PFSK-1 (cell line): Measurements from ENCODE around the gene CPTP.
A peak's percentile ranks its signal among the peaks of the same experiment; 100 is the strongest.

Experiments used
- FOXP2 ChIP-seq: optimal IDR thresholded peaks from 2 replicates; pipeline ENCODE3; 2011; ENCODE audit warnings: borderline replicate concordance, control low read depth, inconsistent platforms; ENCODE audit not compliant: insufficient read depth; ENCODE audit errors: extremely low read length, extremely low read depth
- POLR2AphosphoS5 ChIP-seq: IDR thresholded peaks from 2 replicates; pipeline ENCODE4 v1.6.1; 2012; ENCODE audit warnings: low read depth, mild to moderate bottlenecking, control low read depth, low read length, moderate library complexity
- REST ChIP-seq, 2 experiments: IDR thresholded peaks; 2 replicates each; pipeline versions ENCODE4 v1.6.1 to v1.8.0; 2011 to 2012; ENCODE audit warnings: low read depth in 2 of 2, low read length in 2 of 2, control low read depth in 1 of 2, inconsistent platforms in 1 of 2, mild to moderate bottlenecking in 1 of 2, moderate library complexity in 1 of 2; ENCODE audit not compliant: insufficient read depth in 1 of 2
- SIN3A ChIP-seq: IDR thresholded peaks from 2 replicates; pipeline ENCODE4 v1.6.1; 2012; ENCODE audit warnings: mild to moderate bottlenecking, low read length, moderate library complexity, borderline replicate concordance; ENCODE audit not compliant: insufficient read depth
- TAF1 ChIP-seq: IDR thresholded peaks from 2 replicates; pipeline ENCODE4 v1.6.1; 2012; ENCODE audit warnings: low read length, control low read depth, borderline replicate concordance; ENCODE audit not compliant: insufficient read depth

Gene CPTP

DNA sequence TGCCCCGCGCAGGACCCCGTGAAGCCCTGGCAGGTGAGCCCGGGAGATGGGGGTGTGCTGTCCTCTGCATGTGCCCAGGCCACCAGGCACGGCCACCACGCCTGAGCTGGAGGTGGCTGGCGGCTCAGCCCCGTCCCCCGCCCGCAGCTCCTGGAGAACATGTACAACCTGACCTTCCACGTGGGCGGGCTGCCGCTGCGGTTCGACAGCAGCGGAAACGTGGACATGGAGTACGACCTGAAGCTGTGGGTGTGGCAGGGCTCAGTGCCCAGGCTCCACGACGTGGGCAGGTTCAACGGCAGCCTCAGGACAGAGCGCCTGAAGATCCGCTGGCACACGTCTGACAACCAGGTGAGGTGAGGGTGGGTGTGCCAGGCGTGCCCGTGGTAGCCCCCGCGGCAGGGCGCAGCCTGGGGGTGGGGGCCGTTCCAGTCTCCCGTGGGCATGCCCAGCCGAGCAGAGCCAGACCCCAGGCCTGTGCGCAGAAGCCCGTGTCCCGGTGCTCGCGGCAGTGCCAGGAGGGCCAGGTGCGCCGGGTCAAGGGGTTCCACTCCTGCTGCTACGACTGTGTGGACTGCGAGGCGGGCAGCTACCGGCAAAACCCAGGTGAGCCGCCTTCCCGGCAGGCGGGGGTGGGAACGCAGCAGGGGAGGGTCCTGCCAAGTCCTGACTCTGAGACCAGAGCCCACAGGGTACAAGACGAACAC, 8.3 kb downstream of the CPTP start:
- TF ChIP-seq POLR2AphosphoS5 (0 out of 2 replicates have a peak, but pooled peaks have one; percentile 2), REST (IDR thresholded peaks at IDR 0.05; ENCODE audit: insufficient read depth in 1 of 2, low read depth in 2 of 2, low read length in 2 of 2) (no peak)

DNA sequence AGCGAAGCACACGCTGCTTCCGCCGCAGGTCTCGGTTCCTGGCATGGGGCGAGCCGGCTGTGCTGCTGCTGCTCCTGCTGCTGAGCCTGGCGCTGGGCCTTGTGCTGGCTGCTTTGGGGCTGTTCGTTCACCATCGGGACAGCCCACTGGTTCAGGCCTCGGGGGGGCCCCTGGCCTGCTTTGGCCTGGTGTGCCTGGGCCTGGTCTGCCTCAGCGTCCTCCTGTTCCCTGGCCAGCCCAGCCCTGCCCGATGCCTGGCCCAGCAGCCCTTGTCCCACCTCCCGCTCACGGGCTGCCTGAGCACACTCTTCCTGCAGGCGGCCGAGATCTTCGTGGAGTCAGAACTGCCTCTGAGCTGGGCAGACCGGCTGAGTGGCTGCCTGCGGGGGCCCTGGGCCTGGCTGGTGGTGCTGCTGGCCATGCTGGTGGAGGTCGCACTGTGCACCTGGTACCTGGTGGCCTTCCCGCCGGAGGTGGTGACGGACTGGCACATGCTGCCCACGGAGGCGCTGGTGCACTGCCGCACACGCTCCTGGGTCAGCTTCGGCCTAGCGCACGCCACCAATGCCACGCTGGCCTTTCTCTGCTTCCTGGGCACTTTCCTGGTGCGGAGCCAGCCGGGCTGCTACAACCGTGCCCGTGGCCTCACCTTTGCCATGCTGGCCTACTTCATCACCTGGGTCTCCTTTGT, 9.1 kb downstream of the CPTP start:
- TF ChIP-seq POLR2AphosphoS5 (no peak), REST (IDR thresholded peaks at IDR 0.05; ENCODE audit: insufficient read depth in 1 of 2, low read depth in 2 of 2, low read length in 2 of 2) (no peak), FOXP2 (no peak), TAF1 (no peak), SIN3A (no peak)

- TF ChIP-seq FOXP2 (no peak), TAF1 (no peak), POLR2AphosphoS5 (no peak), REST (IDR thresholded peaks at IDR 0.05; ENCODE audit: insufficient read depth in 1 of 2, low read depth in 2 of 2, low read length in 2 of 2) (peak; percentile 90 to 95), SIN3A (peak; percentile 59; the same call in 1 of the 2 replicates)
Measured at GRCh38 chr1:1334835-1335234, 10.2 kb downstream of the CPTP start.

DNA sequence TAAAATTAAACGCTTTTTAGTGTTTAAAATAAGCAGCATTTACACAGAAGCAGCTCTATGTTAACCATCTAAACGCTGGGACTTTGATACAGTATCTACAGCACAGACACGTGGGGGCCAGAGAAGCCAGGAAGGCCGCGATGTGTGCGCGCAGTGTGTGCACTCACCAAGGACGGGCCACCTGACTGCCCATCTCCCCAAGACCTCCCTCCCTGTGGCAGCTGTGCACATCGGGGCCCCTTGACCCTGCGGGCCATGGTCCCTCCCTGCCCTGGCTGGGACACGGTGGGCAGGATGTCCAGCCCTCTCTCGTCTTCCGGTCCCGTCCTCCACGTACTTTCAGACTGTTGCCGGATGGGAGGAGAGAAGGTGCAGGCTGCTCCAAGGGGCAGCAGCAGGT, 10.7 kb downstream of the CPTP start:
- TF ChIP-seq POLR2AphosphoS5 (no peak), SIN3A (no peak), REST (IDR thresholded peaks at IDR 0.05; ENCODE audit: insufficient read depth in 1 of 2, low read depth in 2 of 2, low read length in 2 of 2) (no peak), TAF1 (no peak), FOXP2 (no peak)
